Measurements from ENCODE around the gene PDCD10.

Gene PDCD10

GRCh38 chr3:167734498-167735232 lies at the start of gene PDCD10:
PDCD10 (minus strand) TSS chr3:167734892; CDS start chr3:167720157, 14,735 bp downstream.
- peak; percentile 99 for DNase-seq

GRCh38 chr3:167783781-167784180 lies 49.1 kb upstream of the PDCD10 start:
- no peak for DNase-seq

GRCh38 chr3:167780214-167780883 lies 45.7 kb upstream of the PDCD10 start:
- no peak for DNase-seq

- no peak for DNase-seq
Observed at GRCh38 chr3:167777356-167777755, 42.7 kb upstream of the PDCD10 start.

GRCh38 chr3:167776066-167776685 lies 41.5 kb upstream of the PDCD10 start:
- no peak for DNase-seq

- DNase-seq, result no peak
Observed at GRCh38 chr3:167773584-167773983, 38.9 kb upstream of the PDCD10 start.

GRCh38 chr3:167772992-167773391 lies 38.3 kb upstream of the PDCD10 start:
- DNase-seq, result no peak

GRCh38 chr3:167762296-167762695 lies 27.6 kb upstream of the PDCD10 start:
- DNase-seq, result no peak

GRCh38 chr3:167761302-167761701 lies 26.6 kb upstream of the PDCD10 start:
- DNase-seq, result no peak

GRCh38 chr3:167754049-167754448 lies 19.4 kb upstream of the PDCD10 start:
- DNase-seq, result no peak

GRCh38 chr3:167750272-167750971 lies 15.7 kb upstream of the PDCD10 start:
- DNase-seq, result no peak

GRCh38 chr3:167749728-167750127 lies 15.0 kb upstream of the PDCD10 start:
- no peak for DNase-seq

GRCh38 chr3:167749209-167749608 lies 14.5 kb upstream of the PDCD10 start:
- no peak for DNase-seq

- no peak for DNase-seq
Observed at GRCh38 chr3:167743799-167744198, 9.1 kb upstream of the PDCD10 start.

- no peak for DNase-seq
Observed at GRCh38 chr3:167742338-167742737, 7.6 kb upstream of the PDCD10 start.

- peak; percentile 69 for DNase-seq
Observed at GRCh38 chr3:167740961-167741587, 6.4 kb upstream of the PDCD10 start.

- no peak for DNase-seq
Observed at GRCh38 chr3:167739190-167739810, 4.6 kb upstream of the PDCD10 start.

GRCh38 chr3:167738037-167738436 lies 3.3 kb upstream of the PDCD10 start:
- no peak for DNase-seq

- no peak for DNase-seq
Observed at GRCh38 chr3:167736997-167737396, 2.3 kb upstream of the PDCD10 start.

GRCh38 chr3:167736264-167736787 lies 1.6 kb upstream of the PDCD10 start:
- no peak for DNase-seq

- DNase-seq, result peak; percentile 93
Observed at GRCh38 chr3:167735233-167736138, 794 bp upstream of the PDCD10 start, which contains the start of gene SERPINI1. SERPINI1 (plus strand) TSS chr3:167735721; CDS start chr3:167789129, 53,408 bp downstream.
